Adipocyte (in vitro differentiated cells): Measurements from ENCODE around the gene CASP12.
"Not testable (repeated sequence)": the region's sequence is repeated elsewhere in the genome, so short reads cannot be mapped to it uniquely, and the experiment has no call there.

Source experiments
- DNase-seq: peaks from one replicate; pipeline ENCODE4 v3.0.0-alpha.2; 2015; ENCODE audit warnings: low read depth
- H3K27me3 ChIP-seq: replicated peaks from 2 replicates; pipeline ENCODE4 v1.7.0; 2013; ENCODE audit warnings: mild to moderate bottlenecking, low read length, moderate library complexity; ENCODE audit not compliant: control insufficient read depth, insufficient read depth
- H3K36me3 ChIP-seq: 2 replicates; pipeline ENCODE4 v1.7.0; 2013; ENCODE audit warnings: low read length, mild to moderate bottlenecking, moderate library complexity; ENCODE audit not compliant: control insufficient read depth, insufficient read depth, severe bottlenecking
- H3K4me1 ChIP-seq: 2 replicates; pipeline ENCODE4 v1.7.0; 2013; ENCODE audit warnings: mild to moderate bottlenecking, low read length, moderate library complexity; ENCODE audit not compliant: control insufficient read depth, insufficient read depth
- H3K4me3 ChIP-seq: 2 replicates; pipeline ENCODE4 v1.7.0; 2013; ENCODE audit warnings: mild to moderate bottlenecking, low read length, moderate library complexity
- H3K9ac ChIP-seq: 2 replicates; pipeline ENCODE4 v1.7.0; 2013; ENCODE audit warnings: mild to moderate bottlenecking, low read length, moderate library complexity
- H3K9me3 ChIP-seq: 2 replicates; pipeline ENCODE4 v1.7.0; 2013; ENCODE audit warnings: mild to moderate bottlenecking, low read length, moderate library complexity; ENCODE audit not compliant: control insufficient read depth

CASP12 gene

DNA sequence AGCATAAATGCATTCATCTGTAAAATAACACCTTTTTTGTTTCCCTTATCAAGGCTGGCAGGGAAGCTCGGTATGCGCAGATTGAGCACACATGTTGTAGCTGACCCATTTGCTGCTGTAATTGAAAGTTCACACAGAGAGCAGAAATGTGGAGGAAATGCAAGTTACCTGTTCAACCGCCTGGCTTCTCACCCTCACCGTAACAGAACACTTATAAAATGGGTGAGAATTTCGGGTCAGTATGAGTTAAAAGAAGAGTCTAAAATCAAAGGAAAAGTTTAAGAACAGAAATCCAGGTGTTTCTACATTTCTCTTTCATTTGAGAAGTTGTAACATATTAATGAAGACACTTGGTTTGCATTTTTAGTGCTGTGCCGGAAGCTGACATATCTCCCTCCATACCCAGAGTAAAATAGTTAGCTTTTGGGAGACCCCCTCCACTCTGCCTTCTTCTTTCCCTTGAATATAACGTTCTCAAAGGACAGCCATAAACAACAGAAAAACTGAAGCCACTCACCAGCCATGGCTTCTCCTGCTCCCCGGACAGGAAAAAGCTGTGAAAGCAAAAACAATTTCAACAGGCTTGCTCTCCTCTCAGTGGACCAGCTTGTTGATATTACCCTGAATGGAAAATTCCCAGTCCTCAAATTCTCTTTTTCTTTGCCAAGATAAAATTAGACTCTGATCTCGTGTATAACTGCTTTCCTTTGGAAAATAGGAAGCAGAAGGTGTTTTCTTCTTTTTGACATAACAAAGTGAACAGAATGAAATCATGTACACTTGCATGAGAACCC is at the start of gene CASP12:
Gene CASP12 (minus strand): TSS at position 570 of the 794 bp plus-strand sequence.
- no peaks in the 10 kb centered on the region for H3K36me3 ChIP-seq
- no peaks in the 10 kb centered on the region for H3K9me3 ChIP-seq
- H3K9ac ChIP-seq: peak within 1 kb of the TSS; percentile 43
- H3K4me3 ChIP-seq: peak within 1 kb of the TSS; percentile 46
- DNase-seq: peak; percentile 20
- H3K27me3 ChIP-seq: no peaks in the 10 kb centered on the region
- peaks cover 36% of the 10 kb centered on the region for H3K4me1 ChIP-seq

DNA sequence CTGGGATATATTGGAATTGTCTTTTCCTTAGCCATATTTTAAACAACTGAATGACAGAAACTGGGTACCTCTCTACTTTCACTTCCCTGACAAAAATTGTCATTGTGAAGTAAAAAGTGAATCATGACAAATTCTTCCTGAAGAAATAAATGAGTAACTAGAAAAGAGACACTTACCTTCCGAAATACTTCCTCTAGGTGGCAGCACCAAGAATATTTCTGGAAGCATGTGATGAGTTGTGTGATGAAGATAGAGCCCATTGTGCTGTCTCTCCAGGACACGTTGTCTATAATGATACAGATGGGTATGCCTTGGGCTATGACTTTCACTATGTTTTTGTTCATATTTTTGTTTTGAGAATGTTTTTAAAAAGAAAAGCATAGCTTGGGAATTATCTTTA is 48.6 kb upstream of the CASP12 start:
- no peaks in the 10 kb centered on the region for H3K27me3 ChIP-seq
- H3K4me3 ChIP-seq: no peak overlapping the region
- peak; percentile 68 for DNase-seq
- H3K9me3 ChIP-seq: no peaks in the 10 kb centered on the region
- peaks cover 87% of the 10 kb centered on the region for H3K36me3 ChIP-seq
- H3K9ac ChIP-seq: no peak overlapping the region
- no peaks in the 10 kb centered on the region for H3K4me1 ChIP-seq

DNA sequence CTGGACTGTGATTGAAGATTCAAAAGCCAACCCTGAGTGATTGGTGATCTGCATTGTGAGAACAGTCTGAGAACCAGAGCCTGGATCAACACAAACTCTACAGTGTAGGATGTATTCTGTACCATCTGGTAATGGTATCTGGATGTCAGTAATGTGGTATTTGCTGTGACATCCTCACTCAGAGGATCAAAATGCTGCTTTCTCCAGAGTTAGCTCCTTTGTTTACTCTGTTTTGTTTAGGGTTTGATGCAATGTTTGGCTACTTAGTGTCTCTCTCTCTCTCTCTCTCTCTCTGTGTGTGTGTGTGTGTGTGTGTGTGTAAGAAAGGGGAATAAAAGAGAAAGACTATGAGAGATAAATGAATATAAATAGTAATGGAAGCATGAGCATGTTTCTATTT is 45.8 kb upstream of the CASP12 start:
- no peaks in the 10 kb centered on the region for H3K27me3 ChIP-seq
- DNase-seq: no peak
- H3K9me3 ChIP-seq: no peaks in the 10 kb centered on the region
- H3K9ac ChIP-seq: no peak overlapping the region
- H3K36me3 ChIP-seq: peaks cover 61% of the 10 kb centered on the region
- no peak overlapping the region for H3K4me3 ChIP-seq
- H3K4me1 ChIP-seq: no peaks in the 10 kb centered on the region

DNA sequence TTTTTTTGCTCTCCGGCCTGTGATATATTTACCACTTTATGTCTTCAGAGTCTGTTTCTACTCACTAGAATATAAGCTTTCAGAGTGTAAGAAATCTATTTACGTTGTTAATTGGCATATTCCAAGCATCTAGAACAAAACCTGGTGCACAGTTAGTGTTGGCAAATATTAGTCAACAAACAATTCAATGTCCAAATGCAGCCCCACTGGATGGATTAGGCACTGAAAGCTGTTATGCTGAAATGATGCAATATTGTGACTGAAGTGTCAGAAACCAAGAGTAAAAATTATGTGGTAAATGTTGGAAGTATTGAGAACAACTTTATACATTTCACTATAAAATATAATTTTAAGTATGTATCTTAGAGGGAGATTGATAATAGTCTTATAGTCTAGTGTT is 45.3 kb upstream of the CASP12 start:
- no peak overlapping the region for H3K9ac ChIP-seq
- no peak overlapping the region for H3K4me3 ChIP-seq
- no peaks in the 10 kb centered on the region for H3K27me3 ChIP-seq
- H3K9me3 ChIP-seq: no peaks in the 10 kb centered on the region
- no peaks in the 10 kb centered on the region for H3K4me1 ChIP-seq
- H3K36me3 ChIP-seq: peaks cover 56% of the 10 kb centered on the region
- no peak for DNase-seq

DNA sequence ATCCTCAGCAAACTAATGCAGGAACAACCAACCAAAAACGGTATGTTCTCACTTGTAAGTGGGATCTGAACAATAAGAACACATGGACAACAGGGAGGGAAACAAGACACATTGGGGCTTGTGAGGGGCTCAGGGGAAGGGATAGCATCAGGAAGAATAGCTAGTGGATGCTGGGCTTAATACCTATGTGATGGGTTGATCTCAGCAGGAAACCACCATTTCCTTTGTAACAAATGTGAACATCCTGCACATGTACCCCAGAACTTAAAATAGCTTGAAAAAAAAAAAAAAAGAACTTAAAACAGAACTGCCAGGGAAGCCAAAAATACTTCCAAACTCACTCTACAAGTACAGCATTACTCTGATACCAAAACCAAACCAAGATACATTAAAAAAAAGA is 36.3 kb upstream of the CASP12 start:
- no peaks in the 10 kb centered on the region for H3K4me1 ChIP-seq
- H3K36me3 ChIP-seq: no peaks in the 10 kb centered on the region
- no peaks in the 10 kb centered on the region for H3K27me3 ChIP-seq
- peaks cover 4% of the 10 kb centered on the region for H3K9me3 ChIP-seq
- DNase-seq: no peak
- no peak overlapping the region for H3K9ac ChIP-seq
- no peak overlapping the region for H3K4me3 ChIP-seq

DNA sequence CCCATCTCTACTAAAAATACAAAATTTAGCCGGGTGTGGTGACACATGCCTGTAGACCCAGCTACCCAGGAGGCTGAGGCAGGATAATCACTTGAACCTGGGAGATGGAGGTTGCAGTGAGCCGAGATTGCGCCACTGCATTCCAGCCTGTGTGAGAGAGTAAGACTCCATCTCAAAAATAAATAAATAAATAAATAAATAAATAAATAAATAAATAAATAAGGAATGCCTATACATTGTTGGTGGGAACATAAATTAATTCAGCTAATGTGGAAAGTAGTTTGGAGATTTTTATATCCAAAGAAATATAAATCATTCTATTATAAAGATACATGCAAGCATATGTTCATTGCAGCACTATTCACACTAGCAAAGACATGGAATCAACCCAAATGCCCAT is 35.8 kb upstream of the CASP12 start:
- H3K9me3 ChIP-seq, H3K9ac ChIP-seq, H3K36me3 ChIP-seq, H3K27me3 ChIP-seq, H3K4me3 ChIP-seq, H3K4me1 ChIP-seq, DNase-seq: not testable (repeated sequence)

DNA sequence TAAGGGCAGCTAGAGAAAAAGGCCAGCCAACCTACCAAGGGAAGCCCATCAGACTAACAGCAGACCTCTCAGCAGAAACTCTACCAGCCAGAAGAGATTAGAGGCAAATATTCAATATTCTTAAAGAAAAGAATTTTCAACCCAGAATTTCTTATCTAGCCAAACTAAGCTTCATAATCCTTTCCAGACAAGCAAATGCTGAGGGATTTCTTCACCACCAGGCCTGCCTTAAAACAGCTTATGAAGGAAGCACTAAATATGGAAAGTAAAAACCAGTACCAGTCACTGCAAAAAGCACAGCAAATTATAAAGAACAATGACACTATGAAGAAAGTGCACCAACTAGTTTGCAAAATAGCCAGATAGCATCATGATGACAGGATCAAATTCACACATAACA is 30.6 kb upstream of the CASP12 start:
- Histone ChIP-seq H3K4me3 (no peak overlapping the region), H3K9me3 (peaks cover 10% of the 10 kb centered on the region), H3K9ac (no peak overlapping the region), H3K36me3 (no peaks in the 10 kb centered on the region), H3K4me1 (no peaks in the 10 kb centered on the region), H3K27me3 (no peaks in the 10 kb centered on the region)
- DNase-seq: peak; percentile 15

DNA sequence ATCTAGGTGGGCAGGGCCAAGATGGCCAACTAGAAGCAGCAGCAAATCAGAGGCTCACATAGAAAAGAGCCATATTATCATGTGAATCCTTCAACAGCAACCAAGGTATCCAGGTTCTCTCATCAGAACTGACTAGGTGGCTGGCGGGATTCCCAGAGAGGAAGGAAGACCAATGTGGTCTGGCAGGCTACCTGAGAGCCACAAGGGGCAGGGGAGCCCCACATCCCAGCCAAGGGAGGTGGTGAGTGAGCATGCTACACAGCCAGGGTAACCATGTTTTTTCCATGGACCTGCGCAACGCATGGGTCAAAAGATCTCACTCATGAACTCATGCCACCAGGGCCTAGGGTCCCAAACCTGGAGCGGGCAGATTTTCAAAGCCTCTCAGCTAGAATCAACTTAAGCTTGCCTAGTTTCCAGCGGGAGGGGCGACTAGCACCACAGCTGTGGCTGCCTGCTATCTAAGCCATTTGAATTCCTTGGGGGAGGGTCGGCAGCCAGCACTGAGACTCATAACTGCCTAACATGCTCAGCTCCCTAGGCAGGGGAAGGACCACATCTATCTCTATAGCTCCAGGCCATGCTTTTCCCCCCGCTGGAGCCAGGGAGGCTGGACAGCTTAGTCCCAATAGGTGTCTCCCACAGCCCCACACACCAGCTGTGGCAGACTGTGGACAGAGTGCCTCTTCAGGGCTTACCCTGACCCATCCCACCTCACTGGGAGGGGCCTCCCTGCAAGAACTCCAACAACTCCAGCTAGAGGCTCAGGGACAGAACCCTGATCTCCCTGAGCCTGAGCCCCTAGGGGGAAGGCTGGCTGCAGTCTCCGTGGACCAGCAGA is 28.7 kb upstream of the CASP12 start:
- DNase-seq: no peak
- no peaks in the 10 kb centered on the region for H3K27me3 ChIP-seq
- no peak overlapping the region for H3K4me3 ChIP-seq
- peaks cover 10% of the 10 kb centered on the region for H3K9me3 ChIP-seq
- H3K9ac ChIP-seq: no peak overlapping the region
- H3K4me1 ChIP-seq: no peaks in the 10 kb centered on the region
- no peaks in the 10 kb centered on the region for H3K36me3 ChIP-seq

DNA sequence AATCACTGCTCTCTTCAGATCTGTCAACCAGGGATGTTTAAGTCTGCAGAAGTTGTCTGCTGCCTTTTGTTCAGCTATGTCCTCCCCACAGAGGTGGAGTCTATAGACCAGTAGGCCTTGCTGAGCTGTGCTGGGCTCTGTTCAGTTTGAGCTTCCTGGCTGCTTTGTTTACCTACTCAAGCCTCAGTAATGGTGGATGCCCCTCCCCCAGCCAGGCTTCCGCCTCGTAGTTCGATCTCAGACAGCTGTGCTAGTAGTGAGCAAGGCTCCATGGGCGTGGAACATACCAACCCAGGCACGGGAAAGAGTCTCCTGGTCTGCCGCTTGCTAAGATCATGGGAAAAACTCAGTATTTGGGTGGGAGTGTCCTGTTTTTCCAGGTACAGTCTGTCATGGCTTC is 27.6 kb upstream of the CASP12 start:
- Histone ChIP-seq H3K36me3 (no peaks in the 10 kb centered on the region), H3K27me3 (no peaks in the 10 kb centered on the region), H3K9me3 (peaks cover 10% of the 10 kb centered on the region), H3K9ac (no peak overlapping the region), H3K4me3 (no peak overlapping the region), H3K4me1 (no peaks in the 10 kb centered on the region)
- DNase-seq: no peak

DNA sequence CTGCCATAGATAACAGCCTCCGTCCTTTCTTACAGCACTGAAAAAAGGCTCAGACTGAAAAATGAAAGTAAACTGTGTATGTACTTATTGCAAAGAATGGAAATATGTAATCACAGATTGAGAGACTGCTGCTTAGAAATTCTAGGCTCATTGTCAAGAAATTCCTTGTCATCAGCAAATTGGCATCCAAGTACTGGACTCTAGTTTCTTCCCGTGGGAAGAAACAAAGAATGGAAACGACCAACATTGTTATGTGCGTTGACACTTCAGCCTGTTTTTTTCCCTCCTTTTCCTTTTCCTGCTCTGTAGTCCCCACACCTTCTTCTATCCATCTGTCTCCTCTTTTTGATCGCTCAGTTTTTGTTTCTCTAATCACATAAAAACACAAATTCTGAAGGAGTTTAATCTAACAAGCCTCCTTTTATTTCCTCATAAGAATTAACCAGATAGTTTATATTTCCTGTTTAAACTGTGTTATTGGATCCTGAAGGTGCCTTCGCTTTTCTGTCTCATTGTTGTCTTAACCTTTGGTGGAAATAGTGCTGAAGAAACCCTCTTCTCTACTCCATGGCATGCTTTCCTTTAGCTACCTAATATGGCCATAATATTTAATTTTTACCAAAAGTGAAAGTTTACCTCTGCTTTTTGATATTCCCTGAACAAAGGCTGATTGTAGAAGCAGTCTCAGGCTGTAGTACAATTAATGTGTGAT is 20.0 kb upstream of the CASP12 start:
- peak; percentile 87 for DNase-seq
- Histone ChIP-seq H3K9ac (peak overlapping the region; percentile 76), H3K4me1 (peaks cover 6% of the 10 kb centered on the region), H3K9me3 (no peaks in the 10 kb centered on the region), H3K27me3 (no peaks in the 10 kb centered on the region), H3K4me3 (peak overlapping the region; percentile 88), H3K36me3 (no peaks in the 10 kb centered on the region)
